Activated CD8-positive, alpha-beta T cell treated with anti-CD3 and anti-CD28 coated beads for 36 hours (primary cell): ENCODE results near the gene LOC101059915.
"Not testable (repeated sequence)": the region's sequence is repeated elsewhere in the genome, so short reads cannot be mapped to it uniquely, and the experiment has no call there.

ENCODE experiments used
- ATAC-seq: fragments of 200-7000 bp; cut with Tn5 transposase; one replicate; pipeline ENCODE4 v1.10.0; 2021; ENCODE audit warnings: mild to moderate bottlenecking, moderate library complexity
- CTCF ChIA-PET: fragments of 350-600 bp; sonication (Branson Sonifier 250); formaldehyde crosslinking; loops from one replicate; lab custom pipeline; 2021; ENCODE audit warnings: antibody characterized with exemption; lab: Charles Lee
- POLR2A ChIA-PET: fragments of 350-600 bp; sonication (Branson Sonifier 250); formaldehyde crosslinking; loops from one replicate; lab custom pipeline; 2021; ENCODE audit warnings: antibody characterized with exemption; lab: Charles Lee
- DNase-seq: peaks from one replicate; pipeline ENCODE4 v3.0.0-alpha.2; 2020
- H3K27ac Mint-ChIP-seq: one replicate; pipeline ENCODE4 v1.8.0; 2021; ENCODE audit warnings: mild to moderate bottlenecking, mixed read lengths
- H3K27me3 Mint-ChIP-seq: one replicate; pipeline ENCODE4 v1.8.0; 2021; ENCODE audit warnings: mixed read lengths
- H3K36me3 Mint-ChIP-seq: one replicate; pipeline ENCODE4 v1.8.0; 2021; ENCODE audit warnings: low read depth, mixed read lengths
- H3K4me1 Mint-ChIP-seq: one replicate; pipeline ENCODE4 v1.8.0; 2021; ENCODE audit warnings: low read depth, mixed read lengths
- H3K4me3 Mint-ChIP-seq: one replicate; pipeline ENCODE4 v1.8.0; 2021; ENCODE audit warnings: mild to moderate bottlenecking, moderate library complexity, mixed read lengths
- H3K9me3 Mint-ChIP-seq: one replicate; pipeline ENCODE4 v1.8.0; 2021; ENCODE audit warnings: mixed read lengths
- CTCF ChIP-seq: fragments of 200-600 bp; IDR thresholded peaks from one replicate; pipeline ENCODE4 v1.8.0; 2022; ENCODE audit warnings: antibody characterized with exemption, mild to moderate bottlenecking
- intact Hi-C: fragments of 100-400 bp; cut with micrococcal nuclease; formaldehyde crosslinking; loops from one replicate; pipeline ENCODE4 v1.10.0; 2022

Gene LOC101059915

GRCh38 chrX:71679575-71680207 lies 12.3 kb downstream of the LOC101059915 start:
- Mint-ChIP-seq H3K4me1 (no peaks in the 10 kb centered on the region), H3K27ac (no peak overlapping the region), H3K27me3 (no peaks in the 10 kb centered on the region), H3K36me3 (no peaks in the 10 kb centered on the region), H3K9me3 (no peaks in the 10 kb centered on the region), H3K4me3 (no peak overlapping the region)
- ChIA-PET CTCF (no interaction called here), POLR2A (no interaction called here)
- intact Hi-C loops: no loop called here
- TF ChIP-seq CTCF: no peak
- ATAC-seq: no peak
- DNase-seq: no peak

GRCh38 chrX:71696641-71697465 lies 29.5 kb downstream of the LOC101059915 start:
- H3K36me3 Mint-ChIP-seq, H3K9me3 Mint-ChIP-seq, POLR2A ChIA-PET, H3K4me3 Mint-ChIP-seq, H3K4me1 Mint-ChIP-seq, H3K27ac Mint-ChIP-seq, H3K27me3 Mint-ChIP-seq, CTCF ChIA-PET, intact Hi-C loops, DNase-seq: not testable (repeated sequence)
- ATAC-seq: peak; percentile 78

GRCh38 chrX:71697466-71698298 lies 30.3 kb downstream of the LOC101059915 start:
- ATAC-seq, H3K36me3 Mint-ChIP-seq, H3K4me1 Mint-ChIP-seq, H3K27ac Mint-ChIP-seq, H3K9me3 Mint-ChIP-seq, H3K4me3 Mint-ChIP-seq, CTCF ChIA-PET, POLR2A ChIA-PET, DNase-seq, H3K27me3 Mint-ChIP-seq, intact Hi-C loops: not testable (repeated sequence)

- CTCF ChIA-PET, intact Hi-C loops, H3K4me1 Mint-ChIP-seq, POLR2A ChIA-PET, H3K36me3 Mint-ChIP-seq, H3K27me3 Mint-ChIP-seq, DNase-seq, H3K4me3 Mint-ChIP-seq, H3K9me3 Mint-ChIP-seq, H3K27ac Mint-ChIP-seq: not testable (repeated sequence)
- ATAC-seq: peak; percentile 33
These were observed 31.1 kb downstream of the LOC101059915 start for GRCh38 chrX:71698299-71699022.

GRCh38 chrX:71699023-71699344 lies 31.6 kb downstream of the LOC101059915 start:
- intact Hi-C loops, H3K27ac Mint-ChIP-seq, DNase-seq, H3K4me3 Mint-ChIP-seq, H3K27me3 Mint-ChIP-seq, POLR2A ChIA-PET, ATAC-seq, H3K4me1 Mint-ChIP-seq, CTCF ChIA-PET, H3K36me3 Mint-ChIP-seq, H3K9me3 Mint-ChIP-seq: not testable (repeated sequence)

GRCh38 chrX:71702853-71703252 lies 35.5 kb downstream of the LOC101059915 start:
- DNase-seq, intact Hi-C loops, POLR2A ChIA-PET, H3K4me1 Mint-ChIP-seq, H3K9me3 Mint-ChIP-seq, H3K4me3 Mint-ChIP-seq, H3K36me3 Mint-ChIP-seq, H3K27me3 Mint-ChIP-seq, CTCF ChIA-PET, H3K27ac Mint-ChIP-seq: not testable (repeated sequence)
- ATAC-seq: peak; percentile 72

GRCh38 chrX:71714064-71714463 lies 46.7 kb downstream of the LOC101059915 start:
- H3K27ac Mint-ChIP-seq, intact Hi-C loops, CTCF ChIA-PET, H3K36me3 Mint-ChIP-seq, H3K27me3 Mint-ChIP-seq, H3K4me3 Mint-ChIP-seq, DNase-seq, H3K4me1 Mint-ChIP-seq, H3K9me3 Mint-ChIP-seq, POLR2A ChIA-PET: not testable (repeated sequence)
- ATAC-seq: peak; percentile 58

- CTCF ChIA-PET, H3K4me1 Mint-ChIP-seq, DNase-seq, H3K27ac Mint-ChIP-seq, H3K4me3 Mint-ChIP-seq, H3K9me3 Mint-ChIP-seq, POLR2A ChIA-PET, intact Hi-C loops, H3K36me3 Mint-ChIP-seq, H3K27me3 Mint-ChIP-seq: not testable (repeated sequence)
- peak; percentile 54 for ATAC-seq
These were observed 48.2 kb downstream of the LOC101059915 start for GRCh38 chrX:71715551-71715950.

- H3K27ac Mint-ChIP-seq, DNase-seq, H3K9me3 Mint-ChIP-seq, H3K4me3 Mint-ChIP-seq, intact Hi-C loops, CTCF ChIA-PET, H3K27me3 Mint-ChIP-seq, ATAC-seq, H3K4me1 Mint-ChIP-seq, POLR2A ChIA-PET, H3K36me3 Mint-ChIP-seq: not testable (repeated sequence)
These were observed 49.0 kb downstream of the LOC101059915 start for GRCh38 chrX:71716323-71716722.

GRCh38 chrX:71718185-71718584 lies 50.8 kb downstream of the LOC101059915 start, which contains the start of gene CXorf49:
CXorf49 (minus strand) TSS chrX:71718285; CDS start chrX:71718151, 134 bp downstream.
- DNase-seq, H3K27me3 Mint-ChIP-seq, H3K27ac Mint-ChIP-seq, H3K36me3 Mint-ChIP-seq, ATAC-seq, H3K4me1 Mint-ChIP-seq, H3K4me3 Mint-ChIP-seq, CTCF ChIA-PET, POLR2A ChIA-PET, intact Hi-C loops, H3K9me3 Mint-ChIP-seq: not testable (repeated sequence)
